HG03064 (cell line): ENCODE measurements around the gene IRX4.

Experiments
- ATAC-seq: cut with Tn5 transposase; IDR thresholded peaks from one replicate; pipeline ENCODE4 v1.9.1; 2021; ENCODE audit warnings: low read depth; ENCODE audit not compliant: unreplicated experiment

The IRX4 gene

DNA sequence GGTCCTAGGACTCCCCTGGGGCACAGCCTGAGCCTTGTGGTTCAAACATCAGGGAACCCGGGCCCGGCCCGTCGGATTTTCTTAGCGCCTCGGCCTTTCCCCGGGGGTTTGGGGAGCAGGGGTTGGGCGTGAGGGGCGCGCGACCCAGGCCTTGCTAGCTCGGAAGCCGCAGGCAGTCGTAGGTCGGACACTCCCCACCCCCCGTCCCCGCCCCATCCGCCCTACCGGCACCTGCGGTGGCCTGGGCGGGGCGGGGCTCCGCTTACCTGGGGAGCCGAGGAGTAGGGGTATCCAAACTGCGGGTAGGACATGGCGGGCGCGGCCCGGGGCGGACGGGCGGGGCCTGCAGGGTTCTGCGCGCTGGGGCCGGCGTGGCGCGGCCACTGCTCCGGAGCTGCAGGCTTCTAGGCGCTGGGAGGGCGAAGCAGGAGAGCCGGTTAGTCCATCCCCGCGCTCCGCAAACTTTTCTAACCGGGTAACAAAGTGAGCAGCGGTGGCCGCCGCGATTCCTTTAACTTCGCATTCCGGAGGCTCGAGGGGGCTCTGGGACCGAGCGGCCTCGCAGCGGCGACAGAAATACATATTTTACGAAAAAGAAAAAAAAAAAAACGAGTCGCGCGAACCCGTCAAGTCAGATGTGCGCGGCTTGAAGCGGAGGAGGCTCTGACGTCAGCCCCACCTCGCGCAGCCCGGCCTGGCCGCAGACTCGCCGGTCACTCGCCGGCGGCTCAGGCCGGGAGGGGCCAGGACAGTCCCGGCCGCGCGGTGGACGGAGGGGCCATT, at the start of gene IRX4:
Gene IRX4 (minus strand): TSS at position 589 of the 783 bp plus-strand sequence. CDS start 278 bp downstream, at position 311.
- ATAC-seq, result no peak

DNA sequence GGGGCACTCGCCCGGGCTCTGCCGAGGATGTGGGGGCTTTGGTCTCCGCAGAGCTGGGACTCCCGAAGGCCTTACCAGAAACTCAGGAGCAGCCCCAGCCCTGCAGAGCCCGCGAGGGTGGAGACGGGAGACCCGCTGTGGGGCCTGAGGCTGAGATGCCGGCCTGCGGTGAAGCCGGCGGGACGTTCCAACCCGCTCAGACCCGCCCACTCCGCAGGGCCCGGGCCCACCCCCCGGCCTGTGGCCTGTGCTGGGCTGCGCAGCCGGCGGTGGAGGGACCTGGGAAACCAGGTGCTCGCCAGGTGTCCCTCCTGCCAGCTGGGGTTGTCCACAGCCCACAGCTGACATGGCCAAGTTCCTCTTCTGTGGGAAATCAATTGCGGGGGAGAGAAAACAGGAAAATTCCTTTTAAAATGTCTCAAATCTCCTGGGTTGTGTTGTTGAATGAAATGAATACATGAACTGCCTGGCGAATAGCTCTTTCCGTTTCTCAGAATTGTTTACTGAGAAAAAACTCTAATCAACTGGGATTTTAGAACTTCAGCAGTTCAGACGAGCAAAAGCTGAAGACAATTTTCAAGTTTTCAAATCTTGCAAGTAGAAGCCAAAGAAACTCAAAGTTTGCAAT, 49.0 kb upstream of the IRX4 start:
- ATAC-seq, result no peak

DNA sequence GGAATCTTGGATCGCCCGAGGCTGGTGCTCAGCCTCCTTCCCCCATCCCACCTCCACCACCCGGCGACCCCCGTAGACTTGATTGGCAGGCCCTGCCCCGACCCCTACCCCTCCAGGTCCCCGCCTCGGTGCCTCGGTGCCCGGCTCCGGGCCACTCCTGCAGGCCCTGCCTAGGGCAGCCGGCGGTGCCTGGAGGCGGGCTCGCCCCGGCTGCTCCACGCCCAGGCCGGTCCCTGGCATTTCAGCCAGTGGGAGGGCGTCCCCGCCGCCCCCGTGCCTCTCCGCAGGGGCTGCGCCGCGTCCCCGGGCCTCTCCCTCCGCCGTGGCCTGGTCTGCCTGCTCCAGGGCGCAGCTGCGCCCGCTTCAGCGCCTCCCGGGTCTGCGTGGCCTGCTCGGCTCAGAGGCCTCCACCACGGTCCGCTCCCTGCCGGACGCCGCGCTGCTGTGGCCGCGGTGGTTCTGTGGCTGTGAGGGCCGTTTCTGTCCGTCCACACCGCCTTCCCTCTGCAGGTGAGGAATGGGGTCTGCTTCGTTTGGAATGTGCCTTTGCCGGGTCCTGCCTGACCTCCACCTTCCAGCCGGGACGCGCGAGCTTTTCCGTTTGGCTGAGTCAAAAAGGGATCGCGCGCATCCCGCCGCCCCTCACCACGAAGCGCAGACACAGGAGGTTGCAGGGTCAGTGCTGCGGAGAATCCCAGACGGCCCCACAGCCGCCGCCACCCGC, 48.3 kb upstream of the IRX4 start:
- no peak for ATAC-seq

DNA sequence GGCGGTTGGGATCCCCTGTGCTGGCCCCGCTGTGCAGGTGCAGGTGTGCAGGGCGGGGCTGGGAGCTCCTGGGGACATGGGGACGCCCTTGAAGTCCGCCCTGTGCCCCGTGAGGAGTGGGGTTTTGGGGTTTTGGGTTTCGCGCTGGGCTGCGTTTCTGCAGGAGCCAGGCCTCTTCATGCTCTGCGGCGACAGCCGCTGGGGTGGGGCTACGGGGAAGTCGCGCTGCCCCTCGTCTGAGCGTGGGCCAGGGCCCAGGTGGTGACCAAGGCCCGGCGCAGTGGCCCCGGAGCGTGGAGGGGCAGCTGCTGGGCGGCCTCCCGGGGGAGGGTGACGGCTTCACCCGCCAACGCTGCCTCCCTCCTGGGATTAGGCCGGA, 47.8 kb upstream of the IRX4 start:
- no peak for ATAC-seq

DNA sequence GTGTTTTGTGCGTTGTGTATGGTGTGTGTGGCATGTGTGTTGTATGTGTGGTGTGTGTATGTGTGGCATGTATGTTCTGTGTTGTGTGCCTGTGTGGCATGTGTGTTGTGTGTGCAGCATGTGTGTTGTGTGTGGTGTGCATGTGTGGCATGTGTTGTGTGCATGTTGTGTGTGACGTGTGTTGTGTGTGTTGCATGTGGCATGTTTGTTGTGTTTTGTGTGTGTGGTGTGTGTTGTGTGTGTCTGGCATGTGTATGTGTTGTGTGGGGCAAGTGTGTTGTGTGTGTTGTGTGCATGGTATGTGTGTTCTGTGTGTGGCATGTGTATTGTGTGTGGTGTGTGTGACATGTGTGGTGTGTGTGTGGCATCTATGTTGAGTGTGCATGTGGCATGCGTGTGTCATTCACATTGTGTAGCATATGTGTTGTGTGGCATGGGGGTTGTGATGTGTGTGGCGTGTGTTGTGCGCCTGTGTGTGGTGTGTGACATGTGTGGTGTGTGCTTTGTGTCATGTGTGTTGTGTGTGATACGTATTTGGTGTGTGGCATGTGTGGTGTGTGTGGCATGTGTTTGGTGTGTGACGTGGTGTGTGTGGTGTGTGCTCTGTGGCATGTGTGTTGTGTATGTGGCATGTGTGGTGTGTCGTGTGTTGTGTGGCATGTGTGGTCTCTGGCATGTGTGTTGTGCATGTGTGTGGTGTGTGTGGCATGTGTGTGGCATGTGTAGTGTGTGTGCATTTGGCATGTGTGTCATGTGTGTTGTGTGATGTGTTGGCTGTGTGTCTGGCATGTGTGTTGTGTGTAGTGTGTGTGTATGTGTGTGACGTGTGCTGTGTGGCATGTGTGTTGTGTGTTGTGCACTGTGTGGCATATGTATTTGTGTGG, 46.6 kb upstream of the IRX4 start:
- ATAC-seq, result no peak

DNA sequence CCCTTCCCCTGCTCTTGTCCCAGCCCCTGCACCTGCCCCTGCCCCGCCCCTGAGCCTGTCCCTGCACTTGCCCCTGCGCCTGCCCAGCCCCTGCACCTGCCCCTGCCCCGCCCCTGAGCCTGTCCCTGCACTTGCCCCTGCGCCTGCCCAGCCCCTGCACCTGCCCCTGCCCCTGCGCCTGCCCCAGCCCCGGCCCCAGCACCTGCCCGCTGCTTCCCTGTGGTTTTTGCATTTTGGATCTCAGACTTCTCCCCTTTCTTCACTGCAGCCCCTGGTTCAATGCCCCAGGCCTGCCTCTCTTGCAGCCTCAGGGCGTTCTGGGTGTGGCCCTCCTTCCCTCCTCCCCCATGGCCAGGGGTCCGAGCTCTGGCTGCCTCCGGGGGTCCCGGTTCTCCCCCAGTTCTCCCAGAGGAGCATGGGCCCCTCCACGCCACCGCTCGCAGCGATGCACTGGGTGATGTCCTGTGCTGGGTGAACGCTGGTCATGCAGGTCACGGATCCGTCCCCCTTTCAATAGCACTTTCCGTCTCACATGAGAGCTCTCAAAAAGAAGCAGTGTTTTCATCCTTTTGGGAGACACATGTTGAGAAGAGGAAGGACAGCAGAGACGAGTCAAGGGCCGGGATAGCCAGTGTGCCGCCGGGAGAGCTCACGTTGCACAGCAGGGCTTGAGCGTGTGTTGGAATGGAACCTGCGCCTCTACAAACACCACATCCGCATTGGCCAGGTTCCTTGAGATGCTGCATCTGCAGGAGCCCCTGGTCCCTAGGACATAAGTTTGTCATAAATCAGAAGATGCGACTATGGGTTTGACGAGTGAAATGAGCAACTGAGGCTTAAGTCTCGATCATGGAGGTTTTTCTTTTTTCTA, 44.0 kb upstream of the IRX4 start:
- no peak for ATAC-seq

DNA sequence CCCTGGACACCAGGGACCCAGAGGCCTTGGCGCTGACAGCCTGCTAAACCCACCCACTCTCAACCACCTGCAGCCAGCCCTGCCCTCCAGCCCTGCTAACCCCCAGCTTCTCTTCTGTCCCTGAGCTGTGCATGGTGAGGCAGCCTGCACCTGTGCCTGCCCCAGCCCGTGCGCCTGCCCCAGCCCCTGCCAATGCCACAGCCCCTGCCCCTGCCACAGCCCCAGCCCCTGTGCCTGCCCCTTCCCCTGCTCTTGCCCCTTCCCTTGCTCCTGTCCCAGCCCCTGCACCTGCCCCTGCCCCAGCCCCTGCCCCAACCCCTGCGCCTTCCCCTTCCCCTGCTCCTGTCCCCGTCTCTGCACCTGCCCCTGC, 43.3 kb upstream of the IRX4 start:
- no peak for ATAC-seq

DNA sequence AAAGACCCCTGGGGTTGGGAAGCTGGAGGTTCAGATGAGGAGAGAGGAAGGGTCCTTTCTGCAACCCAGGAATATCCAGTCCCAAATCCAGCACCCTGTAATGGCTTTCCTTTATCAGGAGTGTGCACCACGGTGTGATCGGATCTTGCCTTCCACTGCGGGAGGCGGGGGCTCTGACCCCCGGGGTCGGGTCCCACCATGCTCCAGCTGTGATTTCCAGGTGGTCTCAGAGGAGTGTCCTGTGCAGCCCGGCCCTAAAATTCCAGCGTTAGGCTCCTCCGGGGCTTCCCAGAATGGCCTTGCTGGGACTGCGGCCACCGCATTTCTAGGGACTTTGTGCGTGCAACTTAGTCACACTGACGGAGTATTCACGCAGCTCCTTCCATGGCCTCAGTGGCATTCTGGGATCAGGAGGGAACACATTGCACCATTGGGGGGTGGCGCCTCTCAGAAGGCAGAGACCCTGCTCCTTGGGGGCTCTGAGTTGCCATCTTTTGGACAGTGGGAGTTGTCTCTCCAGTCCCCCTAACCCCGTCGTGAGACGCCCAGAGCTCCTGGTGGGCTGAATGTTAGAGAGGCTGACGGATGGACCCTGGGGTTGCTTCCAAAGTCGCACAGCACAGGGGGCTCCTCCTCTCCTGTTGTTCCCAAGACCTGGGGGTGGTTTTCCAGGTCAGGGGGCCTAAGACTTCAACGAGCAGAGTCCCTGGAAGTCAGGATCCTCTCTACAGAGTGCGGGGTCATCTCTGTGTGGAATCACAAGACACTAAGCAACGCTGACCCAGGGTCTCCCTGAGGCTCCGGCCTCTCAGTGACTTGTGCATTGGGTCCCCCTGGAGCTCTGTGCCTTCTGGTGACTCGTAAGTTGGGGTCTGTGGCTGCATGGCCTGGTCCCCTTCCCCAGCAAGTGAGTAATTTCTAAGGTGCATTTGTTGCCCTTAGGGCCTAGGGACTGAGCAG, 42.7 kb upstream of the IRX4 start:
- no peak for ATAC-seq

DNA sequence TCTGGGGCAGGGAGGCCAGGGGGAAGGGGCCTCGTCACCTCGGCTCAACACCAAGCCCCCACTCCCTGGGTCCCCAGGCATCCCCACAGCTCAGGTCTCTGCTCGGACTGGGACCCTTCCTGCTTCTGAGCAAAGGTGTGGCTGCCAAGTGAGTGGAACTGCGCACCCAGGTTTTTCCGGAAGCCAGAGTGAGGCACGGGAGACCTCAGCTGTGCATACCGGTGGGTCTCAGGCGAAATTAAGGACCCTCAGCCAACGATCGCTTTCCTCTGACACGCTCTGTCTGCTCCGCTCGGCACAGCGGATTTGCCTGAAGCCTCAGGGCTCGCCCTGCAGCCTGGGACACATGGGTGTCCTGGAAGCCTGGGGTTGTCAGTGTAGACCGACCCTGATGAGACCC, 41.0 kb upstream of the IRX4 start:
- ATAC-seq, result no peak

DNA sequence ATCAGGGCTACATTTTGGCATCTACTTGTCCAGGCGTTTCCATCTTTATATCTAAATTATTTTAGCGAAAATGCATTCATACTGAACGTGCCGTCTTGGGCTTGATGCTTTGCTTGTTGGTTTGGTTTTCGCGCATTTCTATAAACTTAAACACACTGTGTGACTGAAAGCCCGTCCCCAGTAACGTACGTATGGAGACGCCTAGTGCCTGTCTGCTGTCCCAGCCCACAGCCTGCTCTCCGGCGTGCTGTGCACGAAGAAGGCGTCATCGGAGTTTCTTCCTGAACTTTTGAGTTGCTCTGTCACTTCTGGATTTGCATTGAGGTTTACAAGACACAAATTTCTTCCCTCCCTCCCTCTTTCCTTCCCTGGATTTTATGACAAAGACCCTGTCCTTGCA, 40.6 kb upstream of the IRX4 start:
- no peak for ATAC-seq

DNA sequence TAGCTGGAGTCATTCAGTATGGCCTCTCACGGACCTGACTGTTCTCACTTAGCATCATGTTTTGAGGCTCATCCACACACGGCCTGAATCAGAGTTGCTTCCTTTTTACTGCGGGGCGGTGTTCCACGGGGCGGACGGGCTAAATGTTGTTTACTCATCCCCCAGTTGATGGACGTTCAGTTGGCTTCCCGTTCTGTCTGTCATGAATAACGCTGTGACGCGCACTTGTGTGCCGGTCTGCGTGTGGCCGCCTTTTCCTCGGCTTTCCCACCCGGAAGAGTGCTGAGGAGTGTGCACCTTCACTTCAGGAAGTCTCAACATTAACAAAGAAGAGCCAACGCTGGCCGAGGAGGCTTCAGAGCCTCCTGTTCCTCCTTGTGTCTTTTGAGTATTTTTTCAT, 39.0 kb upstream of the IRX4 start:
- no peak for ATAC-seq

DNA sequence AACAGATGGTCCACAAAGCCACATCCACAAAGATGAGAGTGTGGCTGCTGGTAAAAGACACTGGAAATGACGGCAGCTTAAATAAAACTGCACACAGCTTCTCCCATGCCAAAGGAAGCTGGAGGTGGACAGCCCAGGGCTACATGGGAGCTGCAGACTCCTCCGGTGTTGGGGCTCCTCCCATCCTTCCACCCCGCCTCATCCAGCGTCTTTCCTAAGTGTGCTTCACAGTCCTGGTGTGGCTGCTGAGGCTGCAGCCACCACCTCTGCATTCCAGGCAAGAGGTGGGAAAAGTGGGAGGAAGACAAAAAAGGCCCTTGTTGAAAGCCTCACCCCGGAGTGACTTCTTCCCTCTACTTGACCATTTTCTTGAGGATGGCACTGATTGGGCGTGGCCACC, 37.0 kb upstream of the IRX4 start:
- no peak for ATAC-seq

DNA sequence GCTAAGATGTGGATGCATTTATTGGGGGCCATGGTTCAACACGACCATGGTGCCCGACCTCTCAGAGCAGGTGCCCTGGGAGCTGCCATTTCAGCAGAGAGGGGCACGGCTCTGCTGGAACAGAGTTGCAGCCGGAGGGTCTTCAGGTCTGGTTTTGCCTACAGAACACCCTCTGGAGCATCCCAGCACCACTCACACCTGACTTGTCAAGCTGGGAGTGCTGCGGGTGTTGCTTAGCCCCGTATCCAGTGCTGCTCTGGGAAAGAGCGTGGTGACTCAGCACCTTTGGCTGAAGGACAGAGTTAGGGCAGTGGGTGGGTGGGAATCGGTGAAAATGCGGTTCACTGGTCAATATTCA, 36.5 kb upstream of the IRX4 start:
- no peak for ATAC-seq

DNA sequence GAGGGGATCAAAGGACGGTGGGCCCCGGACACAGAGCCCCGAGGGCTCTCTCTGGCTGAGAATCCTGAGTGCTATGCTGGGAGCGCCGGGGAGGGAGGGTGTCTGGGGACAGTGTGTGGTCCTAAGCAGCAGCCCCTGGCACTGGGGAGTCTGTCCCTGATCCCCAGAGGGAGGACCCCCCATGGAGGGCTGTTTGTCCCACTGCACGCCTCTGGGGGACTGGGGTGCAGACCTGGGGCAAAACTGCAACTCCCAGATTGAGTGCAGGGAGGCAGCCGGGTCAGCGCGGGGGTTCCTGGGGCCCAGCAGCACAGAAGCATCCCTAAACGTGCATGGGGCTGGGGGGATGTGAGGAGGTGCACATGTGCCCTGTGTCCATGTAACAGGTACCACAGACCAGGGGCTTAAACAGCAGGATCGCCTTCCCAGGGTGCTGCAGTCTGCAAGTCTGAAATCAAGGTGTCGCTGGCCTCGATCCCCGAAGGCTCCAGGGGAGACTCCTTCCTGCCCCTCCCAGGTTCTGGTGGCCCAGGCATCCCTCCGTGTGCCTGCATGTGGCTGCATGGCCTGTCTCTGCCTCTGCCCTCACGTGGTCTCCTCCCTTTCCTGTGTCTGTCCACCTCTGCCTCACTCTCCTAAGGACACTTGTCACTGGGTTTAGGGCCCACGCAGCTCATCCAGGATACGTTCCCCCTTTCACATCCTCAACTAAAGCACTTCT, 35.9 kb upstream of the IRX4 start:
- no peak for ATAC-seq

DNA sequence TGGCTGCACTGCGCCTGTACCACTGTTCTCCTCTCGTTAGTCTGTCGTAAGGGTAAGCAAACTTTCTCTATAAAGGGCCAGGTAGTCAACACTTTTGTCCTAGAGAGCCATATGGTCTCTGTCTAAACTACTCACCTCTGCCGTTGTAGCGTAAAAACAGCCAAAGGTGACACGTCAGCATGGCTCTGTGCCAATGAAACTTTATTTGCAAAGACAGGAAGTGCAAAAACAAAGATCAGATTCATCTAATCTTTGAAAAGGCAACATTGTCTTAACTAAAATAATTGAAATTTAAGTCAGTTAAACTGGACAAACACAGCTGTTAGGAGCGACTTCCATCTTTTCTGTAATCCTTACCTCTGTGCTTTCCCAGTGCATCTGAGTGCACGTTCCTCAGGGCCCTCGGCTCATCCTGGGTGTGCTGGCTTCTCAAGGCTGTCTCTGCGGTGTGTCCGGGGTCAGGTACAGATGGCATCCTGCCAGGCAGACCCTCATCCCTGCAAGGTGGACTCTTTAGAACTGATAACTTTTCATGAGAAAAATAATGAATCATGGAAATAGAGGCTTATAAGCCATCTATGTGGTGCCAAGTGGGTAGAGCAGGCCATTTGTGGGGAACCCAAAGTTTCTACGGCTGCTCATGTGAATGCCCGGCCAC, 35.2 kb upstream of the IRX4 start:
- no peak for ATAC-seq

DNA sequence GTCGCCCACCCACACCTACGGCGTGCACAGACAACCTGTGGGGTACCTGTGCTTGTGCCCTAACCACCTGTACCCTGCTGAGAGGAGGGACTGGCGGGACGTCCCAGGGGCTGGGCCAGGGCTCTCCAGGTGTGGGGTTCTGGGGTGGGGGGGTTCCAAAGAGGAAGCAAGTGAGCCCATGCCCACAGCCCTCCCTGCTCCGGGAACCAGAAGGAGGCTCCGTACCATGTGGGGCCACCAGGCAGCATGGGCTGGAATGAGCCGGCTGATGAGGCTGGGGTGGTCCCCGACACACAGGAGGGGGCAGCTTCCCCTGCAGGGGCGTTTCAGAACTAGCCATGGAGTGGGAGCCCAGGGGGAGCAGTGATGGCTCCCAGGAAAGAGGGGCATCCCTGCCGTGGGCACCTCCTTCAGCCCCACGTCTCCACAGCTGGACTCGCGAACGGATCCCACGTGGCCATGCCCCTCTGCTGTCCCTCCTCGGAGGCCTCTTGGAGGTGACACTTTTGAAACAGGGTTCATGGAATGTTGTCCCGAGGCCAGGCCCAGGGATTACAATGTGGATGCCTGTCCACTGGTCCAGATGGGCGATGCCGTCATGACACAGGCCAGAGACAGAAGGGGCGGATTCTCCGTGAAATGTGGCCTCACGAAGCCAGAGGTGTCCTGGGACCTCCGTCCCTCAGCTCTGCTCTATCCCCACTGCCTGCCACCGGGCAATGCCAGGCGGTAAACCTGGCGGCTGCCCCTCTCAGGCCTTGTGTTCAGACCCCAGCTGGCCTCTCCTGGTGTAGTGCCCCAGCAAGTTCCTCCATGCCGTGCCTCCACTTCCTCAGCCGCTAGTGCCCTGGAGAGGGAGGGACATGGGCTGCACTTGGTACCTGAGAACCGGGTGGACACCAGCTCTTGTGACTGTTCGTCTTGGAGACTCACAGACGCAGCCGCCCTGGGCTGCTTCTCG, 33.6 kb upstream of the IRX4 start:
- no peak for ATAC-seq

DNA sequence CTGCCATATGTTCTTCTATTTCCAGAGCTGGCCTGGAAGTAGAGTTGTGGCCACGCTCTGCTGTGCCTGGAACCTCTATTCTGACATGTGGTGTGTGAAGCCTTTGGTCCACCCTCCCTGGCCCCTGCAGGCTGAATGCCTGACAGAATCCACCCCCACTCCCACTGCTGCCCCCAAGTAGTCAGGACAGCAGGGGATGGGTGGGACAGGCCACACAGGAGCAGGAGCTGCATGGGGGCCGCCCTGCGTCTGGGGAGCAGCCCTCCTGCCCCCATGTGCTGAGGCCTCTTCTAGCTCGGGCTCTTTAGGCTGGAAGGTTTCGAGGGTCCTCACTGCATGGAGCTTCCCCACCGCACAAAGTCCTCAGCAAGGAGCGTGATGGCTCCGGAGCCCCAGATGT, 32.6 kb upstream of the IRX4 start:
- ATAC-seq, result no peak
